H1 (cell line): ENCODE data around the gene CACNG7. TPM values are rescaled to one million over a fixed set of nuclear protein-coding genes. Genes with fewer than 3 reads are reported as not detected.

Source experiments
- NRF1 ChIP-seq: IDR thresholded peaks from 2 replicates; pipeline ENCODE4 v1.6.1; 2011; ENCODE audit warnings: mild to moderate bottlenecking, low read depth, low read length, improper control_type of control experiment
- POLR2AphosphoS5 ChIP-seq: IDR thresholded peaks from 2 replicates; pipeline ENCODE4 v1.6.1; 2011; ENCODE audit warnings: low read depth, low read length
- TCF12 ChIP-seq: IDR thresholded peaks from 2 replicates; pipeline ENCODE4 v1.6.1; 2011; ENCODE audit warnings: low read depth, mild to moderate bottlenecking, low read length
- polyA plus RNA-seq, 7 experiments: library from polyadenylated mRNA; depleted of rRNA in 3 of 7; stranded (reverse) in 5 of 7; unstranded in 2 of 7; fragments of >200 nt in 5 of 7; fragments of 200-250 nt in 2 of 7; gene quantifications; 1 replicate in 5 of 7; 2 replicates in 1 of 7; 4 replicates in 1 of 7; pipeline versions ENCODE4 v1.2.1 to v1.2.3, GENCODE V29; 2011 to 2013; ENCODE audit warnings: missing spikeins in 2 of 7, mixed read lengths in 2 of 7
- total RNA-seq: library from RNA; stranded (reverse); fragmentation: NEBNext Ultra II Directional; extraction: Animal tissue kit (Norgen Biotek cat#: 25700); gene quantifications from 2 replicates; pipeline ENCODE4 v1.2.1, GENCODE V29; 2021
- TF ChIP-seq, protein P1 (sequence below), 3 experiments: IDR thresholded peaks; 1 replicate in 2 of 3; 2 replicates in 1 of 3; pipeline versions ENCODE4 v1.5.1 to v1.6.1; 2011; ENCODE audit warnings: low read length in 3 of 3, mild to moderate bottlenecking in 3 of 3, inconsistent platforms in 2 of 3, low read depth in 1 of 3, moderate library complexity in 1 of 3; ENCODE audit not compliant: insufficient read depth in 1 of 3; ENCODE audit errors: control extremely low read depth in 1 of 3

The CACNG7 gene
- total and polyA plus RNA-seq, 2 of the 8 experiments (the other 6 are each of a cell fraction or from before 2014, with no cell fraction given) = 28.9 to 69.8 TPM

DNA sequence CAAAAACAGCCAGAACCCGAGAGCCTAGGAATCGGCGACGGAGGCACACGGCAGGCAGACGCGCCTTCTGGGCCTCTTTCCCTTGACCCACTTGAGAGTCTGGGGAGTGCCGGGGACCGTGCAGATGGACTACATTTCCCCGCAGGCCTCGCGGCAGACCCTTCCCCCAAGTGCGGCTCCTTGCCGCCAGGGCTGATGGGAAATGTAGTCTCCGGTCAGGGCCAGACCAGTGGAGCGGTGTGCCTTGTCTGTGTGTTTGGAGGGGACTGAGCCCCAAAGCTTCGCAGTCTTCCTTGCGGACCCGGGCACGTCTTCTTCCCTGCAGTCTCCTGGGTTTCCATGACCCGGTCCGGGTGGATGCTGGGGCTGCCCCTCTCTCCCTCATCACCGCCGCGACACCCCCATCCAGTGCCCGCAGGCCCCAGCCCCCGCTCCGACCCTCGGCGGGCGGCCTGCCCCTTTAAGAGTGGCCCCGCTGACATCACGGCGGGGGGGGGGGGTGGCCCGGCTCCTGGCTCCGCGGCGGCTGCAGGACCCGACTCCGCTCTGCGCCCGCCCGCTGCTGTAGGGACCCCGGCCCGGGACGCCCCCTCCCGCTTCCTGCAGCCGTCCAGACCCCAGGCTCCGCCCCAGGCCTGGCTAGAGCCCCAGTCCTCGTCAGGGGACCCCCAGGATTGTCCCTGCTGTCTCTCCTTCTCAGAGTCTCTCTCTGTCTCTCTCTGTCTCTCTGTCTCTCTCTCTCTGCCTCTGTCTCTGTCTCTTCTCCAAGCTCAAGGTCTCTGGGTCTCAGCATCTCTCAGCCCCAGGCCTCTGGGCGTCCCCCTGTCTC, 758 bp upstream of the CACNG7 start (continued):
- TF ChIP-seq, protein P1, sequence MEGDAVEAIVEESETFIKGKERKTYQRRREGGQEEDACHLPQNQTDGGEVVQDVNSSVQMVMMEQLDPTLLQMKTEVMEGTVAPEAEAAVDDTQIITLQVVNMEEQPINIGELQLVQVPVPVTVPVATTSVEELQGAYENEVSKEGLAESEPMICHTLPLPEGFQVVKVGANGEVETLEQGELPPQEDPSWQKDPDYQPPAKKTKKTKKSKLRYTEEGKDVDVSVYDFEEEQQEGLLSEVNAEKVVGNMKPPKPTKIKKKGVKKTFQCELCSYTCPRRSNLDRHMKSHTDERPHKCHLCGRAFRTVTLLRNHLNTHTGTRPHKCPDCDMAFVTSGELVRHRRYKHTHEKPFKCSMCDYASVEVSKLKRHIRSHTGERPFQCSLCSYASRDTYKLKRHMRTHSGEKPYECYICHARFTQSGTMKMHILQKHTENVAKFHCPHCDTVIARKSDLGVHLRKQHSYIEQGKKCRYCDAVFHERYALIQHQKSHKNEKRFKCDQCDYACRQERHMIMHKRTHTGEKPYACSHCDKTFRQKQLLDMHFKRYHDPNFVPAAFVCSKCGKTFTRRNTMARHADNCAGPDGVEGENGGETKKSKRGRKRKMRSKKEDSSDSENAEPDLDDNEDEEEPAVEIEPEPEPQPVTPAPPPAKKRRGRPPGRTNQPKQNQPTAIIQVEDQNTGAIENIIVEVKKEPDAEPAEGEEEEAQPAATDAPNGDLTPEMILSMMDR (IDR thresholded peaks at IDR 0.05; ENCODE audit: control extremely low read depth in 1 of 3, insufficient read depth in 1 of 3, low read depth in 1 of 3, low read length in 3 of 3) = no peak
- TF ChIP-seq POLR2AphosphoS5 (no peak), NRF1 (no peak), TCF12 (no peak)
